Measurements from ENCODE around the gene PRR36.

PRR36 gene

DNA sequence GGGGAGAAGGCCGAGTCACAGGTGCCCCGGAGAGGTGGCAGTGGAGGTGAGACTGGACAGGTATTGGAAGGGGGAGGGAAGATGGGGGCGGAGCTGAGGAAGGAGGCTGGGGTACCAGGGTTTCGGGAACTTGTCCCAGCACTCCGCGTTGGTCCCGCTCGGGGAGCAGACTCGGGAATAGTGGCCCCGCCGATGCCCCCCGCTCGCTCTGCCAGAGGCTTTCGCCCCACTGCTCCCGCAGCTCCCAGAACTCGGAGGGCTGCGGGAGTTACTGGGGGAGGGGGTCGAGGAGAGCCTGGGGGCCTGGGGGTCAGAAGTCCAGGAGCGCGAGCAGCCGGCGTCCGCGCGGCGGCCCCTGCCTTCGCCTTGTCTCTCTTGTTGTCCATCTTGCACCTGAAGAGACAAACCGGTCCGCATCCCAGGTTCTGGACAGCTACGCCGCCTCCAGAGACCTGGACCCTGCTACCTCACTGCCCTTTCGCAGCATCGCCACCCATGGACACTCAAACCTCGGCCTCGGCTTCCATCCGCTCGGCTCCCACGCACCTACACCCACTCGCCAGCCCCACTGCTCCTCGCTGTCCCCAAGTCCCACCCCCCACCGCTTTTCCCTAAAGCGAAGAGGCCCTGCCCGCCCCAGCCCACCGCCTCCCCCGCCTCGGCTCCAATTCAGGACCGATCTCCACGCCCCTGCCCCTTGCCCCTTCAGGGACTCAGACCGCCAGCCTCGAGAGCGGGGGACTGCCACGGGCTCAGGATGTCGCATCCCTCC is 700 bp downstream of the PRR36 start:
- DNase-seq (ENCODE audit: low read depth in 2 of 3, low spot score in 1 of 3) = no peak

DNA sequence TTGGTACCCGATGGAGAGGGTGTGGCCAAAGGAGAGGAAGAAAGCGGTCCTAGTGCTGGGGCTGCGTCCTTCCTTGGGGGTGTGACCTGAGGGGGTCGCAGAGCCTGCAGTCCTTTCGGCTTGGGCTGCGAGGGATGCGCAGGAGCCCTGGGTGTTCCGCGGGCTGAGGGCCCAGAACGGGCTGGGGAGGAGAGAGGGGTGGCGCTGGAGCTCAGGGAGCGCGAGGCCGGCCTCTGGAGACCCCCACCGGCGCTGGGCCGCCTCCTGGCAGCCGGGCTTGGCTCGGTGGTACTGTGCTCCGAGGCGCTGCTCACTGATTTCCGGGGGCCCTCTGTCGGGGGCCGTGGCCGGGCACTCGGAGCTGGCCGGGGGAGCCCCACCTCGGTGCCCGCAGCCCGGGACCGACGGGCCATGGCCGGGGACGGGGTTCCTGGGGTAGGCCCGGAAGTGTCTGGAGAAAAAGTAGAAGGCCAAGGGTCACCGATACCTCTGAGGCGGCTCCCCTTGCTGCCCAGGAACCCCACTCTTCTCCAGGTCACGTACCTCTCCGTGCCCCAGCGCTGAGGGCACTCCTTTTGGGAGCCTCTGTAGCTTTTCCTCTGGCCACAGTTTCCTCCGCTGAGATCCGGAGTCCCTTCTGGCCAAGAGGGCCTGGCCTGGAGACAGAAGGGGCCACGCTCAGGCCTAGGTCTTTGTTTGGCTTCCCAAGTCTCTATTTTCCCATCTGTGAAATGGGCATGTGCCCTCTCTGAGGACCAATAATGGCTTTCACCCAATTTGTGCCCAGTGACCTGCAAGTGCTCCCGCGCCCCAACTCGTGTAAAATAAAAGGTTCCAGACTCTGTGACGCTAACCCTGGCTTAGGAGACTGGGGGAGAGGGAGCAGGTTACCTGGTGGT is 1.6 kb downstream of the PRR36 start:
- DNase-seq (ENCODE audit: low read depth in 2 of 3, low spot score in 1 of 3) = no peak

DNA sequence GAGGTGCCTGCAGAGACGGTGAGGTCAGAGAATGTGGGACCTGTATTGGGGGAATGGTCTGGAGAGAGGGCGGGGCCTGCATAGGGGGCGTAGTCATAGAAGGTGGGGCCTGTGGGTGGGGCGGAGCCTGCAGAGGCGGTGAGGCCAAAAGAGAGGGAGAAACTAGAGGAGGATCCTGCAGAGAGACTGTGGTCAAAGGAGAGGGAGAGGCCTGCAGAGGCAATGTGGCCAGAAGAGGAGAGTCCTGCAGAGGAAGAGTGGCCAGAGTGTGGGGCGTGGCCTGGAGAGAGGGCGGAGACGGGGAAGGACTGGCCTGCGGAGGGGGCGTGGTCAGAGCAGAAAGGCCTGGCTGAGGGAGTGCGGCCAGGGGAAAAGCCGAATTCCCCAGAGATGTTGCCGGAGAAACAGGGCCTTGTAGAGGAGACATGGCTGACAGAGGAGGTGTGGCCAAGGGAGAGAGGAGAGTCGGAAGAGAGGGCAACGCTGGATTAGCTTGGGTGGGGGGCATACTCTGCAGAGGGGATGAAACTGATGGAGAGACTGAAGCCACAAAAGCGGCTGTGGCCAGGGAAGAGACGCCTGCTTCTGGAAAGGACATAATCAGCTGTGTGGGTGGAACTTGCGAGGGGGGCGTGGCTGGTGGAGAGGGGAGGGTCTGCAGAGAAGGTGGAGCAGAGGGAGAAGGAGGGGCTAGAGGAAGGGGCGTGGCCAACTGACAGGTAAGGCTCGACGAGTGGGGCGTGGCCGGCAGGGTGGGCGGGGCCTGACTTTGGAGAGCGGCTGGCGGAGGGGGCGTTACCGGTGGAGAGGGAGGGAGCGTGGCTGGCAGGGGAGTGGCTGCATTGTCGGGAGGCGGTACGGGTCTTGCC is 2.5 kb downstream of the PRR36 start:
- peak; percentile 83 to 89 (median 85) for DNase-seq (ENCODE audit: low read depth in 2 of 3, low spot score in 1 of 3)

DNA sequence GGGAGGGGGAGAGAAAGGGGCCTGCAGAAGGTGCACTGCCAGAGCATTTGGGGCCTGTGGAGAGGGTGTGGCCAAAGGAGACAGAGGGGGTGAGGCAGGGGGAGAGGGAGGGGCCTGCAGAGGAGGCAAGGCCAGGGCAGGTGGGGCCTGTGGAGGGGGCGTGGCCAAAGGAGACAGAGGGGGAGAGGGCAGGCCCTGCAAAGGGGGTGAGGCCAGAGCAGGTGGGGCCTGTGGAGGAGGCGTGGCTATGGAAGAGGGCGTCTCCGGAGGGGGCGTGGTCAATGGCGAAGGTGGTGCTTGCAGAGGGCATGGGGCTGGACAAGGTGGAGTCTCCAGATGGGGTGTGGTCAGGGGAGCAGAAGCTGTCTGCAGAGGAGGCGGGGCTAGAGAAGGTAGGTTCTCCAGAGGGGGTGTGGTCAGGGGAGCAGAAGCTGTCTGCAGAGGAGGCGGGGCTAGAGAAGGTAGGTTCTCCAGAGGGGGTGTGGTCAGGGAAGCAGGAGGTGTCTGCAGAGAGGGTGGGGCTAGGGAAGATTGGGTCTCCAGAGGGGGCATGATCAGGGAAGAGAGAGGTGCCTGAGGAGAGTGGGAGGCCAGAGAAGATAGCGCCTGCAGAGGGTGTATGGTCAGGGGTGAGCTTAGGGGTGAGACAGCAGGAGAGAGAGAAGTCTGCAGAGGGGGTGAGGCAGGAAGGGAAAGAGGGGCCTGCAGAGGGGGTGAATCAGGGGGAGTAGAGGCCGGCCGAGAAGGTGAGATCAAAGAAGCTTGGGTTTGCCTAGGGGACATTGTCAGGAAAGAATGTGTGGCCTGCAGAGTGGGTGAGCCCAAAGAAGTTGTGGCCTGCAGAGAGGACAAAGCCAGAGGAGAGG is 3.4 kb downstream of the PRR36 start:
- peak; percentile 54 to 72 (median 57) for DNase-seq (ENCODE audit: low read depth in 2 of 3, low spot score in 1 of 3)

DNA sequence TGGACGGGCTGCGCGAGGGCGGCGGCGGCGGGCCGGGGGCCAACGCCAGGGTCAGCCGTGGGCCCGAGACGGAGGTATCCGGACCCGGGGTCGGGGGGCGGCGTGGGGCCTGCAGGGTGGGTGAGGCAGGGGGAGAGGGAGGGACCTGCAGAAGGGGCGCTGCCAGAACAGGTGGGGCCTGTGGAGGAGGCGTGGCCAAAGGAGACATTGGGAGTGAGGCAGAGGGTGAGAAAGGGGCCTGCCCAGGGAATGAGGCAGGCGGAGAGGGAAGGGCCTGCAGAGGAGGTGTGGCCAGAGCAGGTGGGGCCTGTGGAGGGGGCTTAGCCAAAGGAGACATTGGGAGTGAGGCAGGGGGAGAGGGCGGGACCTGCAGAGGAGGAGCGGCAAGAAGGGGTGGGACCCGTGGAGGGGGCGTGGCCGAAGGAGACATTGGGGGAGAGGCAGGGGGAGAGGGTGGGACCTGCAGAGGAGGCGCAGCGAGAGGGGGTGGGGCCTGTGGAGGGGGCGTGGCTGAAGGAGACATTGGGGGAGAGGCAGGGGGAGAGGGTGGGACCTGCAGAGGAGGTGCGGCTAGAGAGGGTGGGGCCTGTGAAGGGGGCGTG is 4.2 kb downstream of the PRR36 start:
- peak; percentile 34 to 60 (median 40) for DNase-seq (ENCODE audit: low read depth in 2 of 3, low spot score in 1 of 3)

DNA sequence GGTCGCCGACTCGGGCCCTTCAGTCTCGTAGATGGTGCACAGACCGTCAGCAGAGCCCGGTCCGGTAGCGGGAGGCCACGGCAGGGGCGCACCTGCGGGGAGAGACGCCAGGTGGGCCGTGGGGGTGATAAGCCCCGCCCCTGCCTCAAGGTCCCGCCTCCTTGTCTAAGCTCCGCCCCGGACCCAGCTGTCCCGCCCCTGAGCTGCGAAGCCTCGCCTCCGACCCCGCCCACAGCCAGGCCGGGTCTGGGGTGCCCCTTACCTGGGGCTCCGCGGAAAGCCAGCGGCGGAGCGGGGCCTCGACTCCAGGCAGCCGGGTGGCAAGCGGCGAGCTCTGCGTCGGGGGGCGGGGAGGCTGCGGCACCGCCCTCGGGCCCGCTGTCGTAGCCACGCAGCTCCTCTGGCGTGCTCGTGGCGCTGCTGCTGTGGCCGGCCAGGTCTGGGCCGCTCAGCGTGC is 4.7 kb downstream of the PRR36 start:
- DNase-seq (ENCODE audit: low read depth in 2 of 3, low spot score in 1 of 3) = peak; percentile 66 to 78 (median 68)

DNA sequence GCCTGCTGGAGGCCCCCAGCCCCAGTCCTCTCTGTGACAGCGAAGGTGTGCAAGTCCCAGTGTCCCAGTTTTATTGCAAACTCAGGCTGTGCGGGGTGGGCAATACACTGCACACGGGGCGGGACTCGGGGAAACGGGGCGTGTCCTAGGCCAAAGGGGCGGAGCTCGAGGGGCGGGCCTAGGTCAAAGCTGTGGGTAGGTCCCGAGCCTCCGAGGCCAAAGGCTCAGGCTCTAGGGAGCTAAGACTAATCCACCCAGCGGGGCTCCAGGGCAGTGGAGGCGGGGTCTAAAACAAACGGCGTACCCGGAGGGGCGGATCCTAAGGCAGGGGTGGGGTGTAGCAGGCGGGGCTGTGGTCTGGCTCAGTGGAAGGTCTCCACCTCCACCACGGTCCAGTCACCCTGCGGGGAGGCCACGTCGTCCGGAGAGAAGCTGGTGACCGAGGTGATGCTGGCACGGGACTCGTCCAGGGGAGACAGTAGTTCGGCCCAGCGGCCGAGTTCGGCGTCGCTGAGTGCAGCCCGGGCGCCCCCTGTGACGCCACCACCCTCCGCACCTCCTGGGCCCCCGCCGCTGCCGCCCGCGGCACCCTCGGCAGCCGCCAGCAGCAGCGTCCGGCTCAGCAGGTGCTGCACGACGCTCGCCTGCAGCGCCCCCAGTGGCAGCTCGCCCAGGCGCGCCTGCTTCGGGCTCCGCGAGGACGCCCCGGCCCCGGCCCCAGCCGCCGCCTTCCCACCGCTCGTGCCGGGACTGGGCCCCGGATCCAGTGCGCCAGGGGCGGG is 5.3 kb downstream of the PRR36 start:
- peak; percentile 68 to 74 (median 72) for DNase-seq (ENCODE audit: low read depth in 2 of 3, low spot score in 1 of 3)

DNA sequence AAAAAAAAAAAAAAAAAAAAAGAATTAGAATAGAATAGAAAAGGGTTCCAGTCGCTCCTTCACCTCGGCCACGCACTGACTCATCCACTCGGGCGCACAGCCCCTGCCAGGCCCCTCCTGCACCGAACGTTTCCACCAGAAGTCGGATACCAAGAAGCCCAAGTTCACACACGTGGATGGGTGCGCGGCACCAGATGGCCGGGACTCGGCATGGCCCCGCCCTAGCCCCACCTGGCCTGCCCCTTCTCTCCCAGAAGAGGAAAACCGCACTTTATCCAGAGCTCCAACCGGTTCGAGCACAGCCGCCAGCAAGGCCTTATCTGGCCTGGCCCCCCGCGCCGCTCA is 5.9 kb downstream of the PRR36 start:
- DNase-seq (ENCODE audit: low read depth in 2 of 3, low spot score in 1 of 3) = no peak

DNA sequence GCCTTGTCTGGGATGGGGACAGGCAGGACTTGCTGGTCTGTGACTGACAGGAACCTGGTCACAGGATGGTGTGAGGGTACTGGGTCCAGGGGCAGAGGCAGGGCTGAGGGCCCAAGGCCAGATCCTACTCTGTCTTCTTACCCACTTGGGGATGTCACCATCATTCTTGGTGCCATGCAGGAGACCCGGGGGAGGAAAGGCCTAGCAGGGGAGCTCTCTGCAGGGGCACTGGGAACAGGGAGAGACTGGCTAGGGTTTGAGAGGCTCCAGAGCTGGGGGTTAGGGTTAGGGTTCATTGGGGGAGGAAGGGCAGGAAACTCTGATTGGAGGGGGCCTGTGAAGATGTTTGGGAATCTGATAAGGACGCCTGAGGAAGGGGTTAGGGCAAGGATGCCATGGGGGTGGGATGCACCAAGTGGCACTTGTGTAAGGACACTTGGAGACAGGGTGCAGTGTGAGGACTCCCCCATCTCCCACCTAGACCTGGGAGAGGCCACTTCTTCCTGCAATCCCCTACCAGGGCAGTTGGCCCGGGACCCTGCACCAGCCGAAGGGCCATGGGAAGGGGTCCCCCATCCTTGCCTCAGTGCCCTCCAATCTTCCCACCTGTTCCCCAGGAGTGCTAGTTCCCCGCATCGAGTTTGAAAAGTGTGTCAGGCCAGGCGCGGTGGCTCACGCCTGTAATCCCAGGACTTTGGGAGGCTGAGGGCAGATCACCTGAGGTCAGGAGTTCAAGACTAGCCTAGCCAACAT is 6.9 kb downstream of the PRR36 start:
- DNase-seq (ENCODE audit: low read depth in 2 of 3, low spot score in 1 of 3) = no peak

DNA sequence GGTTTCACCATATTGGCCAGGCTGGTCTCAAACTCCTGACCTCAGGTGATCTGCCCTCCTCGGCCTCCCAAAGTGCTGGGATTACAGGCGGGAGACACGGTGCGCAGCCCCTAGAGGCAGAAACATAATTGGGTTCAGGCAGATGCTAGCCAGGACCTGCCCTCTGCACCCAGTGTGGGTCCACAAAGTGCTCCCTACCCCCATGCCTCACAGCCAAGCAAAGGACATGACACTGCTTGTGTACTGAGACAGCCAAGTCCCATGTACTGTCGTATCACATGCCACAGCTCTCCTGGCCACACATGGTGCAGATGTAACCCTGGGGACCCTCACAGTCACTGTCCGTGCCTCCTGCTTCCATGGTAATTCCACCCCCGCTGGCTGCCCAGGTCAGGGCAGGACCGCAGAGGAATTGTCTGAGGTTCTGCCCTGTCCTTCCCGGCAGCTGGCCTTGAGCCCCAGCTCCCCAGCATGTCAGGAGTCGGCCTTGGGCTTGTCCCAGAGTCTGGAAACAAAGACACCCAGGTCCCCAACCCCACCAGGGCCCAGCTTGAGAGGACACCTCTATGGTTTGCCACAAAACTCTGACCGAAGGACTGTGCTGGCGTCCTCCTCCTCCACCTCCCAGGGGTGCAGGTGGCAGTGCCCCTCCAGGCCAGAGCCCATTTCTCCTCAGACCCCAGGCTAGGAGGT is 7.6 kb downstream of the PRR36 start:
- DNase-seq (ENCODE audit: low read depth in 2 of 3, low spot score in 1 of 3) = no peak

DNA sequence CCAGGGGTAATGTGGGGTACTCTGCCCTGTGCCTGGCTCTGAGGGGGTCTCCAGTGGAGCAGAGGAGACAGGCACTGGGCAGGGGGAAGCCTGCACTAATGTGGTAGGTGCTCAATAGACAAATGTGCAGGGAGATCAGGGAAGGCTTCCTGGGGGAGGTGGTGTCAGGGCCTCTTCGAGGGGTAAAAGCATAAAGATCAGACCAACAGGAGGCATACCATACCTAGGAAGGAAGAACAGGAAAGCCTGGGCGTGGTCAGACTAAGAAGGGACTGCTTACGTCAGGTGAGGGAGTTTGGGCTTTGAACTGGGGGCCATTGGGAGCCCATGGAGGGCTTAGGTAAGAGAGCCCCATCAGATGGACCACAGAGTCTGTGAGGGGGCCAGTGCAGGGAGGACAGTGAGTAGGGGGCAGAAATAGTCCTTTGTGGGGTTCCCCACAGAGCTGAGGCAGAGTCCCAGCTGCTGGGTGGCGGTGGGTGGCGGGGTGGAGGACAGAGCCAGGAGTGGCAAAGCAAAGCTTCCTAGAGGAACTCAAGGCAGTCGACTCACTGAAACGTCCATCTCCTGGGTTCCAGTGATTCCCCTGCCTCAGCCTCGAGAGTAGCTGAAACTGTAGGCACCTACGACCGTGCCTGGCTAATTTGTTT is 8.8 kb downstream of the PRR36 start:
- no peak for DNase-seq (ENCODE audit: low read depth in 2 of 3, low spot score in 1 of 3)

DNA sequence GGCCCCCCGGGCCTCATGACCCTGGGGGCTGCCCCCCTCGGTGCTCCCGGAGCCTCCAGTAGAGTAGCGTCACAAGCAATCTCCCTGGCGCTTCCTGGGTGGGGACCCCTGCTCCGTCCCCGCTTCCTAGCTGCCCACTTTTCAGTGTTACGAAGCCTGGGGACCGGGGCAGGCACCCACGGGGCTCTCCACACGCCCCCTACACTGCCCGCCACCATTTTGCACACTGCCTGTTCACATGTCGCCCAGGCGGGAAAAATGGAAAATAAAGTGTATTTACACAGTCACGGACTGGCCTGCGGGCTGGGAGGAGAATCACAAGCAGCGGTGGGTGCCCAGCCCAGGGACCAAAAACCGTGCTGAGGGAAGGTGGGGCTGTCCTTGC is 9.5 kb downstream of the PRR36 start:
- DNase-seq (ENCODE audit: low read depth in 2 of 3, low spot score in 1 of 3) = no peak

DNA sequence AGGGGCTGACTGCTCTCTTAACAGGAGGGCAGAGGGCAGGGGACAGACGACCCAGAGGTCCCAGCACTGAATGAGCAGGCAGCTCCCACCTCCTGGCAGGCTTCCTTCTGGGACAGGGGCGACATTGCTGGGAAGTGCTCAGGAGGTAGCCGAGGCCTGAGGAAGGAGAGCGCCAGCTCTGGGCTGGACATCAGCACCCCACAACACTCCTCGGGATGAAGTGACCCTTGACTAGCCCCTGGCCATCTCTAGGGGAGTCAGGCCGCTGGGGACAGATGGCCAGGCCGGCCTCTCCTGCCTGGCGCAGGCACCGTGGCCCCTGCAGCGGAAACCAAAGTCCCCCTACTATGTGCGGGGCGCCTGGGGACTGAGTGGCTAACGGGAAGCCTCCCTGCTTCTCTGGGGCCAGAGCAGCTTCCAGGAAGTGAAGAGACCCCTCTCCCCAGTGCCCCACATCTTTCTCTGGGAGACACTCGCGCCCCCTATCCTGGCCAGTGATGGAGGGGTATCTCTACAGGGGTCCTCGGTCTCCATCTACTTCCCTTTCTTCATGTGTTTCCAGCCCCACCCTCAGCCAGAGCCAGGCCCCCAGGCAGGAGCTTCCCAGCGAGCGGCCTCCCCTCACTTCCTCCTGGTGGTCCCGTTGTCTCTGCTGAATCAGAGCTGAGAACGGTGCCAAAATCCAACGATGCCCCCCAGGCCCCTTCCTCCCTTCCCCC is 10.1 kb downstream of the PRR36 start:
- DNase-seq (ENCODE audit: low read depth in 2 of 3, low spot score in 1 of 3) = no peak

DNA sequence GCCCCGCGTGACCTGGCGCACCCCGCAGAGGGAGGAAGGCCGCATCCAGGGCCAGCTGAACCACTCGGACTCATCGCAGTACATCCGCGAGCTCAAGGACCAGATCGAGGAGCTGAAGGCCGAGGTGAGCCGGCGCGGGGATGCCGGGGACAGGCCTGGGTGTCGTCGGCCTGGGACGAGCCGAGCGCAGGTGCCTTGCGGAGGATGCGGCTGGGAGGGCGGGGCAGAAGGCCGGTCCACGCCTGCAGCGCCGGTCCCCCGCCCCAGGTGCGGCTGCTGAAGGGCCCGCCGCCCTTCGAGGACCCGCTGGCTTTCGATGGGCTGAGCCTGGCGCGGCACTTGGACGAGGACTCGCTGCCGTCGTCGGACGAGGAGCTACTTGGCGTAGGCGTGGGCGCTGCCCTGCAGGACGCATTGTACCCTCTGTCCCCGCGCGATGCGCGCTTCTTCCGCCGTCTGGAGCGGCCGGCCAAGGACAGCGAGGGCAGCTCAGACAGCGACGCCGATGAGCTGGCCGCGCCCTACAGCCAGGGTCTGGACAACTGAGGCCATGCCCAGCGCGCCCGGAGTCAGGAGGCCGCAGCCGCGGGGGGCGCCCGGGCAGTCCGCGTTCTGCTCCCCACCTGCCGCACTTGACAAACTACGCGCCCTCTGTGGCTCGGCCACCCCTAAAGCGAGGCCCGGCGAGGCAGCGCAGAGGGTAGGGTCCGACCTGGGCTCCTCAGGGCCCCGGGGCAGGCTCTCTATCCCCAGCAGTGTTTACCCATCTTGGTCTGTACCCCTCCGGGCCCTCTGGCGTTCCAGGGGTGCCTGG is 10.8 kb downstream of the PRR36 start:
- no peak for DNase-seq (ENCODE audit: low read depth in 2 of 3, low spot score in 1 of 3)

DNA sequence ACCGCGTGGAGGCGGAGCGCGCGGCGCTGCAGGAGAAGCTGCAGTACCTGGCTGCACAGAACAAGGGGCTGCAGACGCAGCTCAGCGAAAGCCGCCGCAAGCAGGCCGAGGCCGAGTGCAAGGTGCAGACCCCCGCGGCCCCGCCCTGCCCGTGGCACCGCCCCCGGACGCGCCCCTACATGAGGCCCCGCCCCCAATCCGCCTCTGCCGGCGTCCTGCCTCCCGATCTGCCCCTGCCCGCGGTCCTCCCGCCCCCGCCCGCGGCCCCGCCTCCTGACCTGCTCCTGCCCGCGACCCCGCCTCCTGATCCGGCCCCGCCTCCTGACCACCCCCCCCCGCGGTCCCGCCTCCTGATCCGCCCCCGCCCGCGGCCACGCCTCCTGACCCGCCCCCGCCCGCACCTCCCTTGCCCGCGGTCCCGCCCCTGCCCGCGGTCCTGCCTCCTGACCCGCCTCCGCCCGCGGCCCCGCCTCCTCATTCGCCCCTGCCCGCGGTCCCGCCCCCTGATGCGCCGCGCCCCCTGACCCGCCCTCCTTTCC is 11.7 kb downstream of the PRR36 start:
- DNase-seq (ENCODE audit: low read depth in 2 of 3, low spot score in 1 of 3) = peak; percentile 50 to 72 (median 62)
